GM18519 (cell line): ENCODE measurements around the gene LRCOL1.
"Not testable (repeated sequence)": the region's sequence is repeated elsewhere in the genome, so short reads cannot be mapped to it uniquely, and the experiment has no call there.

ENCODE experiments used
- ATAC-seq: cut with Tn5 transposase; IDR thresholded peaks from one replicate; pipeline ENCODE4 v1.9.1; 2021; ENCODE audit warnings: mild to moderate bottlenecking, moderate library complexity; ENCODE audit not compliant: unreplicated experiment, low FRiP score

Gene LRCOL1

GRCh38 chr12:132603240-132604150, 6.9 kb downstream of the LRCOL1 start:
- no peak for ATAC-seq

GRCh38 chr12:132602572-132603239, 7.7 kb downstream of the LRCOL1 start:
- ATAC-seq = no peak

GRCh38 chr12:132601171-132601883, 9.1 kb downstream of the LRCOL1 start:
- no peak for ATAC-seq

GRCh38 chr12:132600048-132601032, 10.0 kb downstream of the LRCOL1 start:
- no peak for ATAC-seq

GRCh38 chr12:132599502-132599901, 10.9 kb downstream of the LRCOL1 start:
- ATAC-seq = not testable (repeated sequence)

GRCh38 chr12:132597333-132598316, 12.8 kb downstream of the LRCOL1 start:
- ATAC-seq = no peak

GRCh38 chr12:132596016-132596415, 14.4 kb downstream of the LRCOL1 start:
- ATAC-seq = no peak

GRCh38 chr12:132595183-132595582, 15.2 kb downstream of the LRCOL1 start:
- no peak for ATAC-seq

- no peak for ATAC-seq
Observed at GRCh38 chr12:132593938-132594358, 16.4 kb downstream of the LRCOL1 start.

- no peak for ATAC-seq
Observed at GRCh38 chr12:132593521-132593920, 16.9 kb downstream of the LRCOL1 start.

- no peak for ATAC-seq
Observed at GRCh38 chr12:132593071-132593470, 17.3 kb downstream of the LRCOL1 start.

GRCh38 chr12:132592282-132592970, 18.0 kb downstream of the LRCOL1 start:
- ATAC-seq = no peak

- no peak for ATAC-seq
Observed at GRCh38 chr12:132591107-132591935, 19.1 kb downstream of the LRCOL1 start.

GRCh38 chr12:132588821-132589669, 21.3 kb downstream of the LRCOL1 start:
- ATAC-seq = no peak

GRCh38 chr12:132588319-132588718, 22.1 kb downstream of the LRCOL1 start:
- ATAC-seq = no peak

GRCh38 chr12:132587781-132588180, 22.6 kb downstream of the LRCOL1 start:
- ATAC-seq = no peak
